HepG2 (cell line): ENCODE measurements around the gene WSB1. TPM values are rescaled to one million over a fixed set of nuclear protein-coding genes. Genes with fewer than 3 reads are reported as not detected.
A peak's percentile ranks its signal among the peaks of the same experiment; 100 is the strongest.

ENCODE experiments used
- GLI4 ChIP-seq: sonication (generic); formaldehyde crosslinking; IDR thresholded peaks from 2 replicates; pipeline ENCODE4 v1.5.1; 2020; ENCODE audit warnings: missing genetic modification reagents, mild to moderate bottlenecking, moderate library complexity, borderline replicate concordance
- MATR3 ChIP-seq: sonication (generic); formaldehyde crosslinking; IDR thresholded peaks from 2 replicates; pipeline ENCODE4 v1.4.0; 2020; ENCODE audit warnings: missing genetic modification reagents
- PCBP1 ChIP-seq: fragments of 200-400 bp; formaldehyde crosslinking; IDR thresholded peaks from 2 replicates; pipeline ENCODE4 v1.6.1; 2017; ENCODE audit warnings: mild to moderate bottlenecking, low read depth, low read length, borderline replicate concordance
- SSRP1 ChIP-seq: IDR thresholded peaks from 2 replicates; pipeline ENCODE4 v1.6.1; 2016; ENCODE audit warnings: control low read depth
- TEAD2 ChIP-seq: sonication (generic); formaldehyde crosslinking; IDR thresholded peaks from 2 replicates; pipeline ENCODE4 v1.9.0; 2021; ENCODE audit warnings: missing genetic modification reagents
- ZNF44 ChIP-seq: sonication (generic); formaldehyde crosslinking; IDR thresholded peaks from 2 replicates; pipeline ENCODE4 v1.5.1; 2020; ENCODE audit warnings: mild to moderate bottlenecking, missing genetic modification reagents
- ZNF644 ChIP-seq: IDR thresholded peaks from 2 replicates; pipeline ENCODE4 v1.6.1; 2016; ENCODE audit warnings: low read depth
- polyA plus RNA-seq, 8 experiments: library from polyadenylated mRNA; depleted of rRNA in 3 of 8; stranded (reverse) in 7 of 8; unstranded in 1 of 8; fragments of >200 nt; fragmentation: Illumina TruSeq in 4 of 8; extraction: Trizol in 4 of 8; gene quantifications; 2 replicates each; pipeline versions ENCODE4 v1.2.1 to v1.2.3, GENCODE V29; 2011 to 2016; ENCODE audit warnings: low read depth in 4 of 8, missing spikeins in 1 of 8, mixed read lengths in 1 of 8; ENCODE audit not compliant: insufficient read depth in 1 of 8
- total RNA-seq, 5 experiments: library from RNA; depleted of rRNA; stranded (reverse); fragments of >200 nt; fragmentation: Illumina TruSeq; extraction: Trizol; gene quantifications; 2 replicates each; pipeline ENCODE4 v1.2.3, GENCODE V29; 2016; ENCODE audit warnings: low read depth in 1 of 5
- TF ChIP-seq, protein P1 (sequence below): IDR thresholded peaks from 2 replicates; pipeline ENCODE4 v1.6.1; 2016; ENCODE audit warnings: low read depth
- TF ChIP-seq, protein P2 (sequence below): sonication (generic); formaldehyde crosslinking; IDR thresholded peaks from 2 replicates; pipeline ENCODE4 v1.4.0; 2020; ENCODE audit warnings: mild to moderate bottlenecking, missing genetic modification reagents
- TF ChIP-seq, protein P3 (sequence below): IDR thresholded peaks from 2 replicates; pipeline ENCODE4 v1.6.1; 2016; ENCODE audit warnings: mild to moderate bottlenecking, missing biosample characterization, missing genetic modification reagents
- TF ChIP-seq, protein P4 (sequence below): sonication (generic); formaldehyde crosslinking; IDR thresholded peaks from 2 replicates; pipeline ENCODE4 v1.5.0; 2020; ENCODE audit warnings: mild to moderate bottlenecking, missing genetic modification reagents
- TF ChIP-seq, protein P5 (sequence below): sonication (generic); formaldehyde crosslinking; IDR thresholded peaks from 2 replicates; pipeline ENCODE4 v1.4.0; 2020; ENCODE audit warnings: missing genetic modification reagents

Gene WSB1
- total and polyA plus RNA-seq, 2 of the 13 experiments (the other 11 are each of a cell fraction or from before 2014, with no cell fraction given) = 81.3 to 294 TPM

DNA sequence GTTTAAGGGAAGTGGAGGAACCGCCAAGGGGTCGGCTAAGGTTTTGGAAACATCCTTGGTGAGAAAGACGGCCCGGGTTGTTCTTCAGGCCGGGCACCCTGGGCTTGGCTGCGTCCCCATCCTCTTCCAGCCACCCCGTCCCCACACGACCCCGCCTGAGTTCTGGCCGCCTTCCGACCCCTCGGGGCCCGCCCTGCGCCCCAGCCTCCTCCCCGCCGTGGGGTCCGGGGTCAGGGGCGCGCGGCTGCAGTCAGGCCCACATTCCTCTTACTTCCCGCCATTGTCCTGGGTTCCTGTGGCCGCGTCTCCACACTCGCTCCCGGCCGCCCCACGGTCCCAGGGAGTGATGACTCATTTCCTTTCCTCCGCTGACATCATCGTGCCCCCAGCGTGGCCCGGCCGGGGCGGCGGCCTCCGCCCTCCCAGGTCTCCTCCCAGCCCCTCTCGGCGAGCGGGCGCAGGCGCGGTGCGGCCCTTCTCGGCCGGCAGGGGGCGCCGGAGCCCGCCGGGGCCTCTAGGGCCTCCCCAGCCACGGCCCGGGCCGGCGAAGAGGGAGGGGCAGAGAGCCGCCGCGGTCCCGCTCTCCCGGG is 59.6 kb downstream of the WSB1 start (continued):
- TF ChIP-seq, protein P1, sequence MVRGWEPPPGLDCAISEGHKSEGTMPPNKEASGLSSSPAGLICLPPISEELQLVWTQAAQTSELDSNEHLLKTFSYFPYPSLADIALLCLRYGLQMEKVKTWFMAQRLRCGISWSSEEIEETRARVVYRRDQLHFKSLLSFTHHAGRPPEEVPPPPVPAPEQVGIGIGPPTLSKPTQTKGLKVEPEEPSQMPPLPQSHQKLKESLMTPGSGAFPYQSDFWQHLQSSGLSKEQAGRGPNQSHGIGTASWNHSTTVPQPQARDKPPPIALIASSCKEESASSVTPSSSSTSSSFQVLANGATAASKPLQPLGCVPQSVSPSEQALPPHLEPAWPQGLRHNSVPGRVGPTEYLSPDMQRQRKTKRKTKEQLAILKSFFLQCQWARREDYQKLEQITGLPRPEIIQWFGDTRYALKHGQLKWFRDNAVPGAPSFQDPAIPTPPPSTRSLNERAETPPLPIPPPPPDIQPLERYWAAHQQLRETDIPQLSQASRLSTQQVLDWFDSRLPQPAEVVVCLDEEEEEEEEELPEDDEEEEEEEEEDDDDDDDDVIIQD = peak; percentile 58; the same call in 1 of the 2 replicates
- no peak for TF ChIP-seq SSRP1 (CRISPR knock-in tag)
- TF ChIP-seq MATR3 = no peak
- no peak for TF ChIP-seq ZNF644 (CRISPR knock-in tag)
- TF ChIP-seq, protein P2, sequence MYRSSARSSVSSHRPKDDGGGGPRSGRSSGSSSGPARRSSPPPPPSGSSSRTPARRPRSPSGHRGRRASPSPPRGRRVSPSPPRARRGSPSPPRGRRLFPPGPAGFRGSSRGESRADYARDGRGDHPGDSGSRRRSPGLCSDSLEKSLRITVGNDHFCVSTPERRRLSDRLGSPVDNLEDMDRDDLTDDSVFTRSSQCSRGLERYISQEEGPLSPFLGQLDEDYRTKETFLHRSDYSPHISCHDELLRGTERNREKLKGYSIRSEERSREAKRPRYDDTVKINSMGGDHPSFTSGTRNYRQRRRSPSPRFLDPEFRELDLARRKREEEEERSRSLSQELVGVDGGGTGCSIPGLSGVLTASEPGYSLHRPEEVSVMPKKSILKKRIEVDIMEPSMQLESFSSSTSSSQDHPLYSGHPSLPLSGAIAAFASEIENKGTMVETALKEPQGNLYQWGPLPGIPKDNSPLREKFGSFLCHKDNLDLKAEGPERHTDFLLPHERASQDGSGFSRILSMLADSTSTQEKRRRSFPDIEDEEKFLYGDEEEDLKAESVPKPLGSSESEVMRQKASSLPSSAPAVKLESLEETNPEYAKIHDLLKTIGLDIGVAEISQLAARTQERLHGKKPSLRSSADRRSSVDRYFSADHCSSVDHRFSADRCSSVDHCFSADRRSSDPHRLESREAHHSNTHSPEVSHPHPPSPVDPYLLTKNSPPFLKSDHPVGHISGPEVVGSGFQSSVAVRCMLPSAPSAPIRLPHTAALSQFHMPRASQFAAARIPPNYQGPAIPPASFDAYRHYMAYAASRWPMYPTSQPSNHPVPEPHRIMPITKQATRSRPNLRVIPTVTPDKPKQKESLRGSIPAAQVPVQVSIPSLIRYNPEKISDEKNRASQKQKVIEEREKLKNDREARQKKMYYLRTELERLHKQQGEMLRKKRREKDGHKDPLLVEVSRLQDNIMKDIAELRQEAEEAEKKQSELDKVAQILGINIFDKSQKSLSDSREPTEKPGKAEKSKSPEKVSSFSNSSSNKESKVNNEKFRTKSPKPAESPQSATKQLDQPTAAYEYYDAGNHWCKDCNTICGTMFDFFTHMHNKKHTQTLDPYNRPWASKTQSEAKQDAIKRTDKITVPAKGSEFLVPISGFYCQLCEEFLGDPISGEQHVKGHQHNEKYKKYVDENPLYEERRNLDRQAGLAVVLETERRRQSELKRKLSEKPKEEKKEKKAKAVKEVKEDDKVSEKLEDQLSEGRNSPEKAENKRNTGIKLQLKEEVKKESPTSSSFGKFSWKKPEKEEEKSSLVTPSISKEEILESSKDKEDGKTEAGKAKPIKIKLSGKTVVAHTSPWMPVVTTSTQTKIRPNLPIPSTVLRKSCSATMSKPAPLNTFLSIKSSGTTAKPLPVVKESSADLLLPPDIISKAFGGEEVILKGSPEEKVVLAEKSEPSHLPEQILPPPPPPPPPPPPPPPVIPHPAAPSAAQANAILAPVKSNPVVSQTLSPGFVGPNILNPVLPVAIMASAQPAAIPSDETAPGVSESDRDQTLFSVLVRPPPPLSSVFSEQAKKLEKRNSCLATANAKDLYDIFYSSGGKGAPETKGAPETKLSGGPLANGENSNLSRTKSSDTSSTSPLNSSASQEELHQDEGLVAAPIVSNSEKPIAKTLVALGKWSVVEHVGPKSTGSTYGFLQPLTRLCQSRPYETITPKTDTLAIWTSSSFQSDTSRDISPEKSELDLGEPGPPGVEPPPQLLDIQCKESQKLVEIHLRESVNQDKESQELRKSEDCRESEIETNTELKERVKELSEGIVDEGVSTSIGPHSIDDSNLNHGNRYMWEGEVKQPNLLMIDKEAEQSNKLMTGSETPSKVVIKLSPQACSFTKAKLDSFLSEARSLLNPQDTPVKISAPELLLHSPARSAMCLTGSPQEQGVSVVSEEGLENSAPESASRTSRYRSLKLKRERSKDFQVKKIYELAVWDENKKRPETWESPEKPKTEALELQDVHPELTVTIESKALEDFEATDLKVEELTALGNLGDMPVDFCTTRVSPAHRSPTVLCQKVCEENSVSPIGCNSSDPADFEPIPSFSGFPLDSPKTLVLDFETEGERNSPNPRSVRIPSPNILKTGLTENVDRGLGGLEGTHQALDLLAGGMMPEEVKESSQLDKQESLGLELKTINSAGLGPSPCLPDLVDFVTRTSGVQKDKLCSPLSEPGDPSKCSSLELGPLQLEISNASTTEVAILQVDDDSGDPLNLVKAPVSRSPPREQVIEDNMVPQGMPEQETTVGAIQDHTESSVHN (CRISPR knock-in tag) = no peak
- TF ChIP-seq, protein P3, sequence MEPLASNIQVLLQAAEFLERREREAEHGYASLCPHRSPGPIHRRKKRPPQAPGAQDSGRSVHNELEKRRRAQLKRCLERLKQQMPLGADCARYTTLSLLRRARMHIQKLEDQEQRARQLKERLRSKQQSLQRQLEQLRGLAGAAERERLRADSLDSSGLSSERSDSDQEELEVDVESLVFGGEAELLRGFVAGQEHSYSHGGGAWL (CRISPR knock-in tag) = peak; percentile 55; the same call in 1 of the 2 replicates
- TF ChIP-seq GLI4 (CRISPR knock-in tag) = no peak
- no peak for TF ChIP-seq ZNF44 (CRISPR knock-in tag)
- TF ChIP-seq TEAD2 = no peak
- TF ChIP-seq PCBP1 = no peak
- TF ChIP-seq, protein P4, sequence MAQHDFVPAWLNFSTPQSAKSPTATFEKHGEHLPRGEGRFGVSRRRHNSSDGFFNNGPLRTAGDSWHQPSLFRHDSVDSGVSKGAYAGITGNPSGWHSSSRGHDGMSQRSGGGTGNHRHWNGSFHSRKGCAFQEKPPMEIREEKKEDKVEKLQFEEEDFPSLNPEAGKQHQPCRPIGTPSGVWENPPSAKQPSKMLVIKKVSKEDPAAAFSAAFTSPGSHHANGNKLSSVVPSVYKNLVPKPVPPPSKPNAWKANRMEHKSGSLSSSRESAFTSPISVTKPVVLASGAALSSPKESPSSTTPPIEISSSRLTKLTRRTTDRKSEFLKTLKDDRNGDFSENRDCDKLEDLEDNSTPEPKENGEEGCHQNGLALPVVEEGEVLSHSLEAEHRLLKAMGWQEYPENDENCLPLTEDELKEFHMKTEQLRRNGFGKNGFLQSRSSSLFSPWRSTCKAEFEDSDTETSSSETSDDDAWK = no peak
- TF ChIP-seq, protein P5, sequence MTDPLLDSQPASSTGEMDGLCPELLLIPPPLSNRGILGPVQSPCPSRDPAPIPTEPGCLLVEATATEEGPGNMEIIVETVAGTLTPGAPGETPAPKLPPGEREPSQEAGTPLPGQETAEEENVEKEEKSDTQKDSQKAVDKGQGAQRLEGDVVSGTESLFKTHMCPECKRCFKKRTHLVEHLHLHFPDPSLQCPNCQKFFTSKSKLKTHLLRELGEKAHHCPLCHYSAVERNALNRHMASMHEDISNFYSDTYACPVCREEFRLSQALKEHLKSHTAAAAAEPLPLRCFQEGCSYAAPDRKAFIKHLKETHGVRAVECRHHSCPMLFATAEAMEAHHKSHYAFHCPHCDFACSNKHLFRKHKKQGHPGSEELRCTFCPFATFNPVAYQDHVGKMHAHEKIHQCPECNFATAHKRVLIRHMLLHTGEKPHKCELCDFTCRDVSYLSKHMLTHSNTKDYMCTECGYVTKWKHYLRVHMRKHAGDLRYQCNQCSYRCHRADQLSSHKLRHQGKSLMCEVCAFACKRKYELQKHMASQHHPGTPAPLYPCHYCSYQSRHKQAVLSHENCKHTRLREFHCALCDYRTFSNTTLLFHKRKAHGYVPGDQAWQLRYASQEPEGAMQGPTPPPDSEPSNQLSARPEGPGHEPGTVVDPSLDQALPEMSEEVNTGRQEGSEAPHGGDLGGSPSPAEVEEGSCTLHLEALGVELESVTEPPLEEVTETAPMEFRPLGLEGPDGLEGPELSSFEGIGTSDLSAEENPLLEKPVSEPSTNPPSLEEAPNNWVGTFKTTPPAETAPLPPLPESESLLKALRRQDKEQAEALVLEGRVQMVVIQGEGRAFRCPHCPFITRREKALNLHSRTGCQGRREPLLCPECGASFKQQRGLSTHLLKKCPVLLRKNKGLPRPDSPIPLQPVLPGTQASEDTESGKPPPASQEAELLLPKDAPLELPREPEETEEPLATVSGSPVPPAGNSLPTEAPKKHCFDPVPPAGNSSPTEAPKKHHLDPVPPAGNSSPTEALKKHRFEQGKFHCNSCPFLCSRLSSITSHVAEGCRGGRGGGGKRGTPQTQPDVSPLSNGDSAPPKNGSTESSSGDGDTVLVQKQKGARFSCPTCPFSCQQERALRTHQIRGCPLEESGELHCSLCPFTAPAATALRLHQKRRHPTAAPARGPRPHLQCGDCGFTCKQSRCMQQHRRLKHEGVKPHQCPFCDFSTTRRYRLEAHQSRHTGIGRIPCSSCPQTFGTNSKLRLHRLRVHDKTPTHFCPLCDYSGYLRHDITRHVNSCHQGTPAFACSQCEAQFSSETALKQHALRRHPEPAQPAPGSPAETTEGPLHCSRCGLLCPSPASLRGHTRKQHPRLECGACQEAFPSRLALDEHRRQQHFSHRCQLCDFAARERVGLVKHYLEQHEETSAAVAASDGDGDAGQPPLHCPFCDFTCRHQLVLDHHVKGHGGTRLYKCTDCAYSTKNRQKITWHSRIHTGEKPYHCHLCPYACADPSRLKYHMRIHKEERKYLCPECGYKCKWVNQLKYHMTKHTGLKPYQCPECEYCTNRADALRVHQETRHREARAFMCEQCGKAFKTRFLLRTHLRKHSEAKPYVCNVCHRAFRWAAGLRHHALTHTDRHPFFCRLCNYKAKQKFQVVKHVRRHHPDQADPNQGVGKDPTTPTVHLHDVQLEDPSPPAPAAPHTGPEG = no peak
